PC-3 (cell line): ENCODE results near the gene CCRL2. TPM values are rescaled to one million over a fixed set of nuclear protein-coding genes. Genes with fewer than 3 reads are reported as not detected.
A peak's percentile ranks its signal among the peaks of the same experiment; 100 is the strongest.

Experiments
- ATAC-seq: fragments of 200-7000 bp; cut with Tn5 transposase; 2 replicates; pipeline ENCODE4 v1.9.1; 2020; ENCODE audit warnings: mild to moderate bottlenecking, moderate library complexity
- BruUV-seq: library from RNA; stranded (reverse); fragments of 400-500 nt; replicated peaks from 2 replicates; lab custom pipeline; 2021; lab: Mats Ljungman, UMichigan
- CTCF ChIA-PET: fragments of 300-600 bp; sonication (Branson Sonifier 250); formaldehyde crosslinking; loops from one replicate; lab custom pipeline; 2022; ENCODE audit warnings: antibody characterized with exemption; lab: Charles Lee
- POLR2A ChIA-PET: fragments of 300-600 bp; sonication (Branson Sonifier 250); formaldehyde crosslinking; loops from one replicate; lab custom pipeline; 2022; ENCODE audit warnings: antibody characterized with exemption; ENCODE audit not compliant: unreplicated experiment; lab: Charles Lee
- DNase-seq: peaks from one replicate; pipeline ENCODE4 v3.0.0-alpha.2; 2015
- H2AFZ ChIP-seq: fragments of 300-600 bp; sonication (generic); 2 replicates; pipeline ENCODE4 v1.6.0; 2016; ENCODE audit warnings: antibody characterized with exemption, low read length
- H3F3A ChIP-seq: fragments of 300-600 bp; sonication (generic); one replicate; pipeline ENCODE4 v1.6.0; 2017; ENCODE audit warnings: antibody characterized with exemption, low read length, control low read depth, mild to moderate bottlenecking; ENCODE audit not compliant: unreplicated experiment
- H3K27ac ChIP-seq: fragments of 300-600 bp; sonication (generic); 2 replicates; pipeline ENCODE4 v1.5.1; 2016; ENCODE audit warnings: mild to moderate bottlenecking, low read length
- H3K27me3 ChIP-seq: fragments of 300-600 bp; sonication (generic); 2 replicates; pipeline ENCODE4 v1.6.1; 2016; ENCODE audit warnings: low read length, mixed read lengths
- H3K36me3 ChIP-seq: fragments of 300-600 bp; sonication (generic); 2 replicates; pipeline ENCODE4 v1.6.1; 2016; ENCODE audit warnings: low read depth, mixed run types, low read length, mixed read lengths
- H3K4me1 ChIP-seq: fragments of 300-600 bp; sonication (generic); 2 replicates; pipeline ENCODE4 v1.5.1; 2016; ENCODE audit warnings: low read length; ENCODE audit not compliant: insufficient read depth
- H3K4me2 ChIP-seq: fragments of 300-600 bp; sonication (generic); 2 replicates; pipeline ENCODE4 v1.6.0; 2016; ENCODE audit warnings: low read length
- H3K4me3 ChIP-seq: fragments of 300-600 bp; sonication (generic); 2 replicates; pipeline ENCODE4 v1.5.1; 2016; ENCODE audit warnings: mild to moderate bottlenecking, low read length, mixed read lengths
- H3K79me2 ChIP-seq: fragments of 300-600 bp; sonication (generic); 2 replicates; pipeline ENCODE4 v1.6.1; 2017; ENCODE audit warnings: low read length, mixed read lengths
- H3K9ac ChIP-seq: fragments of 300-600 bp; sonication (generic); 2 replicates; pipeline ENCODE4 v1.6.0; 2016; ENCODE audit warnings: mild to moderate bottlenecking, low read length
- H3K9me2 ChIP-seq: fragments of 300-600 bp; sonication (generic); replicated peaks from 2 replicates; pipeline ENCODE4 v1.6.1; 2016; ENCODE audit warnings: mixed run types, low read length, mixed read lengths
- H3K9me3 ChIP-seq: fragments of 300-600 bp; sonication (generic); 2 replicates; pipeline ENCODE4 v1.6.1; 2016; ENCODE audit warnings: low read length, mixed read lengths
- H4K20me1 ChIP-seq: fragments of 300-600 bp; sonication (generic); 2 replicates; pipeline ENCODE4 v1.6.1; 2016; ENCODE audit warnings: low read length, mixed read lengths
- CTCF ChIP-seq: fragments of 300-600 bp; sonication (generic); conservative IDR thresholded peaks from 2 replicates; pipeline ENCODE4 v1.5.1; 2017; ENCODE audit warnings: antibody characterized with exemption, low read depth, mild to moderate bottlenecking, low read length
- EZH2 ChIP-seq: fragments of 300-600 bp; sonication (generic); IDR thresholded peaks from one replicate; pipeline ENCODE4 v1.6.1; 2017; ENCODE audit warnings: antibody characterized with exemption, mild to moderate bottlenecking, low read length; ENCODE audit not compliant: unreplicated experiment
- EZH2phosphoT487 ChIP-seq: fragments of 300-600 bp; sonication (generic); IDR thresholded peaks from 2 replicates; pipeline ENCODE4 v1.6.1; 2018; ENCODE audit warnings: mild to moderate bottlenecking, antibody characterized with exemption, low read length, borderline replicate concordance
- intact Hi-C: fragments of 100-400 bp; cut with micrococcal nuclease; formaldehyde crosslinking; loops from 2 replicates; pipeline ENCODE4 v1.9.0; 2023
- total RNA-seq: library from RNA; depleted of rRNA; stranded (reverse); fragments of >200 nt; gene quantifications from 2 replicates; pipeline ENCODE4 v1.2.3, GENCODE V29; 2014

Gene CCRL2
- total RNA-seq, 1 experiment from 2014 or later, result 5.5 TPM

GRCh38 chr3:46359733-46360493 is 47.1 kb upstream of the CCRL2 start:
- intact Hi-C loops, result no loop called here
- peak; percentile 20 for DNase-seq
- H2AFZ ChIP-seq, result no peak overlapping the region
- H3K27ac ChIP-seq, result no peak overlapping the region
- no peaks in the 10 kb centered on the region for H3K9me3 ChIP-seq
- ATAC-seq, result no peak
- TF ChIP-seq CTCF, result no peak
- TF ChIP-seq EZH2phosphoT487, result no peak
- TF ChIP-seq EZH2, result no peak
- ChIA-PET POLR2A (no interaction called here), CTCF (no interaction called here)
- H3F3A ChIP-seq, result no peaks in the 10 kb centered on the region
- H3K27me3 ChIP-seq, result peaks cover 10% of the 10 kb centered on the region
- no TSS peak for BruUV-seq
- H3K4me1 ChIP-seq, result peaks cover 14% of the 10 kb centered on the region
- no peak overlapping the region for H3K9ac ChIP-seq
- H3K4me3 ChIP-seq, result no peak overlapping the region
- no peak overlapping the region for H3K4me2 ChIP-seq
- H3K36me3 ChIP-seq, result no peaks in the 10 kb centered on the region
- no peaks in the 10 kb centered on the region for H4K20me1 ChIP-seq
- H3K9me2 ChIP-seq, result no peaks in the 10 kb centered on the region
- no peaks in the 10 kb centered on the region for H3K79me2 ChIP-seq

GRCh38 chr3:46360907-46361306 is 46.2 kb upstream of the CCRL2 start:
- DNase-seq (no peak), ATAC-seq (peak; percentile 31)
- CTCF ChIA-PET, result no interaction called here
- no peaks in the 10 kb centered on the region for H3K9me2 ChIP-seq
- H3K36me3 ChIP-seq, result no peaks in the 10 kb centered on the region
- H3F3A ChIP-seq, result no peaks in the 10 kb centered on the region
- H3K27ac ChIP-seq, result no peak overlapping the region
- H3K9ac ChIP-seq, result no peak overlapping the region
- H3K4me1 ChIP-seq, result peaks cover 14% of the 10 kb centered on the region
- H3K9me3 ChIP-seq, result no peaks in the 10 kb centered on the region
- H3K4me3 ChIP-seq, result no peak overlapping the region
- no peaks in the 10 kb centered on the region for H3K79me2 ChIP-seq
- H2AFZ ChIP-seq, result no peak overlapping the region
- intact Hi-C loops, result no loop called here
- no peaks in the 10 kb centered on the region for H4K20me1 ChIP-seq
- H3K27me3 ChIP-seq, result peaks cover 2% of the 10 kb centered on the region; the same call in 1 of the 2 replicates
- POLR2A ChIA-PET, result no interaction called here
- no peak overlapping the region for H3K4me2 ChIP-seq
- BruUV-seq, result no TSS peak
- TF ChIP-seq EZH2 (no peak), CTCF (no peak), EZH2phosphoT487 (no peak)

- Histone ChIP-seq H3K4me1 (peaks cover 14% of the 10 kb centered on the region), H3K27me3 (no peaks in the 10 kb centered on the region), H3F3A (no peaks in the 10 kb centered on the region), H3K27ac (no peak overlapping the region), H2AFZ (no peak overlapping the region), H4K20me1 (no peaks in the 10 kb centered on the region), H3K79me2 (no peaks in the 10 kb centered on the region), H3K36me3 (no peaks in the 10 kb centered on the region), H3K4me3 (no peak overlapping the region), H3K9me2 (no peaks in the 10 kb centered on the region), H3K9ac (no peak overlapping the region), H3K9me3 (no peaks in the 10 kb centered on the region), H3K4me2 (no peak overlapping the region)
- TF ChIP-seq EZH2 (no peak), CTCF (no peak), EZH2phosphoT487 (no peak)
- POLR2A ChIA-PET, result no interaction called here
- DNase-seq (peak; percentile 83), ATAC-seq (peak; percentile 98)
- CTCF ChIA-PET, result no interaction called here
- no TSS peak for BruUV-seq
- intact Hi-C loops, result no loop called here
Measured at GRCh38 chr3:46361408-46362283, 45.4 kb upstream of the CCRL2 start.
